WI38 (cell line): ENCODE results near the gene RPS6KA2.

Source experiments
- H3K4me3 ChIP-seq: 2 replicates; pipeline ENCODE4 v1.5.1; 2011; ENCODE audit warnings: low read depth, mild to moderate bottlenecking, control low read depth, low read length
- TF ChIP-seq, protein P1 (sequence below): IDR thresholded peaks from 2 replicates; pipeline ENCODE4 v1.5.1; 2012; ENCODE audit warnings: low read depth, mild to moderate bottlenecking, control low read depth, low read length

RPS6KA2 gene

GRCh38 chr6:166604911-166605310, 22.1 kb downstream of the RPS6KA2 start:
- no peak overlapping the region for H3K4me3 ChIP-seq
- TF ChIP-seq, protein P1, sequence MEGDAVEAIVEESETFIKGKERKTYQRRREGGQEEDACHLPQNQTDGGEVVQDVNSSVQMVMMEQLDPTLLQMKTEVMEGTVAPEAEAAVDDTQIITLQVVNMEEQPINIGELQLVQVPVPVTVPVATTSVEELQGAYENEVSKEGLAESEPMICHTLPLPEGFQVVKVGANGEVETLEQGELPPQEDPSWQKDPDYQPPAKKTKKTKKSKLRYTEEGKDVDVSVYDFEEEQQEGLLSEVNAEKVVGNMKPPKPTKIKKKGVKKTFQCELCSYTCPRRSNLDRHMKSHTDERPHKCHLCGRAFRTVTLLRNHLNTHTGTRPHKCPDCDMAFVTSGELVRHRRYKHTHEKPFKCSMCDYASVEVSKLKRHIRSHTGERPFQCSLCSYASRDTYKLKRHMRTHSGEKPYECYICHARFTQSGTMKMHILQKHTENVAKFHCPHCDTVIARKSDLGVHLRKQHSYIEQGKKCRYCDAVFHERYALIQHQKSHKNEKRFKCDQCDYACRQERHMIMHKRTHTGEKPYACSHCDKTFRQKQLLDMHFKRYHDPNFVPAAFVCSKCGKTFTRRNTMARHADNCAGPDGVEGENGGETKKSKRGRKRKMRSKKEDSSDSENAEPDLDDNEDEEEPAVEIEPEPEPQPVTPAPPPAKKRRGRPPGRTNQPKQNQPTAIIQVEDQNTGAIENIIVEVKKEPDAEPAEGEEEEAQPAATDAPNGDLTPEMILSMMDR: no peak

DNA sequence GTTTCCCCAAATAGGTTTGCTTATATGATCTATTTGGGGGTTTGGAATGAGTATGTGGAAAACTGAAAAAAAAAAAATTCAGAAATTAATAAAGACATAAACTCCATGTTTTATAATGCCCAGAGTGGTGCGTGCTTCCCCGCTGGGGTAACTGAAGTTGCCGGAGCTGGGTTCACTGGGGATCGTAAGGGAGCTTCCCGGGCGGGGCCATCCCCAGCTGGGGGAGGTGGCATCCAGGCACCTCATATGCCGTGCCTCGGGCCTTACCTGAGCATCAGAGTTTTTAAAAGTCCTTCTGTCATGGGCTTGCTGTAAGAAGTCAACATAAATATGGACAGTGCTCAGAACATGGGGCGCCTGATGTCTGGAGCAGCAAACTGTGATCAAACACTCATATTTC, 22.7 kb downstream of the RPS6KA2 start:
- TF ChIP-seq, protein P1: no peak
- H3K4me3 ChIP-seq: no peak overlapping the region

DNA sequence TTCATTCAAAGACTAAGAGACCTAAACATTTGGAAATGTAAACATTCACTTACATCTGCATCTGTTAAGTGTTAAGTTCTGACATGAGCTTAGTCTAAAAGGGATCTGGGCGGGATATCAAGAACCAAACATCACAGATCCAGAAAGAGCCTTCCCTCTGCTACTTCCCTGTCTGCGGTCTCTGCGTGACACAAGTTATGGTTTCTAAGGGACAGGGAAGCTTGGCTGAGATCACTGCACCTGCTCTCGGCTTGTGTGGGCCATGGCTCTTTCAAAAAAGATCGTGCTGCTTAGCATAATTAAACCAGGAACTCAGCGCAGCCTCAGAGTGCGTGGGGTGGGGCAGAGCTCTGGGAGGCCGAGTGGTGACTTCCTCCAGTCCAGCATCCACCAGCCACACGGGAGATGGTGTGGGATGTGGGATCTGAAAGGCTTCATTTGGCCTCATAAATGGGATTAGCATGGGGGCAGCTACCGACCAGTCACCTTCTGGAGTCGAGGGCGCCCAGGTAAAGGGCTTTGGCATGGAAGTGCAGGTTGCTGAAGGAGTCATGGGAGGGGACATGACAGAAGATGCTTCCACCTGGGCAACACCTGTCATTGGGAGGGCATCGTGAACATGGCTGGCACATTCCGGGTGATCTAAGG, 23.9 kb downstream of the RPS6KA2 start:
- H3K4me3 ChIP-seq: no peak overlapping the region
- TF ChIP-seq, protein P1: no peak

DNA sequence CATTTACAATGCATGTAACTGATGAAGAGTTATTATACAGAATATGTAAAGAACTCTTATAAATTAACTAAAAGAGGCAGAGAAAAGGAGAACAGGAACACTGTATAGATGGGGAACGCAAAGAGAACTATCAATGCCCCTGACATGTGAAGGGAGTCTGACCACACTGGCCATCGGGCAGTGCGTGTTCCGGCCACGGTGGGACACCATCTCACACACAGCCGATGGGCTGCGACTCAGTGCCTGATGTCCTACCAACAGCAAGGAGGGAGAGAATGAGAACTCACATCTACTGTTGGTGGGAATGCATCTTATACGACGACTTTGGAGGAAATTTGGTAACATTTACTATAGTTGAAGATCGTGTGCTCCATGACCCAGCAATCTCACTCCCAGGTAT, 25.1 kb downstream of the RPS6KA2 start:
- no peak overlapping the region for H3K4me3 ChIP-seq
- TF ChIP-seq, protein P1: no peak

- H3K4me3 ChIP-seq: no peak overlapping the region
- TF ChIP-seq, protein P1: no peak
These were observed 26.1 kb downstream of the RPS6KA2 start for GRCh38 chr6:166600931-166601330.

DNA sequence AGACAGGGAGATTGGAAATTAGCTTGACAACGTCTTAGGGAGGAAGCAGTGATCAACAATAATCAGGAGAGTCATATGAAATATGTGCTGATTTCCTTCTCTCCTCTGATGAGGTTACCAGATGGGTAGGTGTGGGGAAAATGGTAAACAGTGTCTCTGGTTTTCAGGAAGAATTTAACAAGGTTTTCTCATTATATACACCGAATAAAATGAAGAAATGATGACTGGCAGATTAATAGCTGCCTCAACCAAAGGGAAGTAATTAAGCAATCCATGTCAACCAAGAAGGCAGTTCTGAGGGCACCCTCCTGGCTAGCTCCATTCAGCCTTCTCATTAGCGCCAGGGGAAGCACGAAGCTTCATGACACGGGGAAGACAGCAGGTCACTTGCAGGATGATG, 27.8 kb downstream of the RPS6KA2 start:
- TF ChIP-seq, protein P1: no peak
- H3K4me3 ChIP-seq: no peak overlapping the region

DNA sequence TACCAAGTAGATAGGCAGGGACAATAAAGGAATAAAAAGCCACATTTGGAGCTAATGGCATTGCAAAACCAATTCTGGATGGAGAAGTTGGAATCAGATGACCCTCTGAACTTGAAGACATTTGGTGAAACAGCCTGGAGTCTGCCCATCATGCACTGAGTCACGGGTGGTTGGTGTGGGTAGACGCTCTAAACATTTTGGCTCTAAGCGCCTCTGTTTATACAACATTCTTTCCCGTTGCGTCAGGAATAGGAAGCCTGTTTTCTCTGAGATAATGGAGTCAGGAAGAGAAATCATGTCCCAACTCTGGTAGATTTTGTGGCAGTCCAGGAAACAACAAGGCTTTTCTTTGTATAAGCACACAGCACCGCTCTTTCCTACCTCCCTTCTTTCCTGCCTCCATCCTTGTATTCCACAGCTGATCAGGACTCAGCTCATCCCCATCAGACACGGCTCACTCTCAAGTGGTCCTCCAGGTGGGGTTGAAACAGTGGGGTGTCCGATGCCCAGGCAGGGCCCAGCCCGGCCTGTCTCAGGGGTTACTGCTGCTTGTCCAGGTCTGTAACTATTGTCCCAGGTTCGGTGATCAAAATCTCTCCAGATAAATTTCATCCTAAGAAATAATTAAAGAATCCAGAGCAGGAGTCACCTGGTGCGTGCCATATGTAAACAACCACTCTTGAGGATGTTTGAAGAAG, 28.5 kb downstream of the RPS6KA2 start:
- no peak overlapping the region for H3K4me3 ChIP-seq
- TF ChIP-seq, protein P1: no peak
